A673 (cell line): ENCODE measurements around the gene THSD4. TPM values are rescaled to one million over a fixed set of nuclear protein-coding genes. Genes with fewer than 3 reads are reported as not detected.

Experiments
- BruUV-seq: library from RNA; stranded (reverse); fragments of 400-500 nt; replicated peaks from 2 replicates; lab custom pipeline; 2021; lab: Mats Ljungman, UMichigan
- CTCF ChIA-PET: fragments of 300-600 bp; sonication (Branson Sonifier 250); formaldehyde crosslinking; loops from one replicate; lab custom pipeline; 2022; ENCODE audit warnings: antibody characterized with exemption; lab: Charles Lee
- POLR2A ChIA-PET: fragments of 300-600 bp; sonication (Branson Sonifier 250); formaldehyde crosslinking; loops from one replicate; lab custom pipeline; 2022; ENCODE audit warnings: antibody characterized with exemption; ENCODE audit not compliant: low non-redundant PET; lab: Charles Lee
- DNase-seq: peaks from one replicate; pipeline ENCODE4 v3.0.0-alpha.2; 2015; ENCODE audit warnings: low spot score
- H3K27ac ChIP-seq: fragments of 200-600 bp; sonication (generic); 2 replicates; pipeline ENCODE4 v1.5.1; 2016; ENCODE audit warnings: mixed run types, low read depth, mild to moderate bottlenecking, mixed read lengths, antibody characterized with exemption, low read length; ENCODE audit not compliant: poor library complexity, severe bottlenecking
- H3K27me3 ChIP-seq: fragments of 200-600 bp; sonication (generic); replicated peaks from 2 replicates; pipeline ENCODE4 v1.6.1; 2017; ENCODE audit warnings: mixed run types, low read depth, mild to moderate bottlenecking, mixed read lengths, antibody characterized with exemption, low read length; ENCODE audit not compliant: insufficient read depth, poor library complexity
- H3K36me3 ChIP-seq: fragments of 200-600 bp; sonication (generic); 2 replicates; pipeline ENCODE4 v1.6.1; 2016; ENCODE audit warnings: mixed run types, mild to moderate bottlenecking, mixed read lengths, antibody characterized with exemption, low read length; ENCODE audit not compliant: insufficient read depth, poor library complexity, severe bottlenecking
- H3K4me1 ChIP-seq: fragments of 200-600 bp; sonication (generic); 2 replicates; pipeline ENCODE4 v1.6.1; 2017; ENCODE audit warnings: mixed run types, mild to moderate bottlenecking, mixed read lengths, antibody characterized with exemption, low read length; ENCODE audit not compliant: insufficient read depth, poor library complexity, severe bottlenecking
- H3K4me3 ChIP-seq: fragments of 200-600 bp; sonication (generic); 2 replicates; pipeline ENCODE4 v1.5.1; 2016; ENCODE audit warnings: low read depth, mixed run types, mild to moderate bottlenecking, mixed read lengths, low read length; ENCODE audit not compliant: poor library complexity, severe bottlenecking
- H3K9me3 ChIP-seq: fragments of 200-600 bp; sonication (generic); 2 replicates; pipeline ENCODE4 v1.6.1; 2016; ENCODE audit warnings: mixed run types, low read depth, mild to moderate bottlenecking, mixed read lengths, antibody characterized with exemption, low read length; ENCODE audit not compliant: poor library complexity, severe bottlenecking
- EZH2 ChIP-seq: fragments of 200-600 bp; sonication (generic); IDR thresholded peaks from 2 replicates; pipeline ENCODE4 v1.6.1; 2017; ENCODE audit warnings: borderline replicate concordance, low read depth, mild to moderate bottlenecking, mixed read lengths, antibody characterized with exemption, low read length; ENCODE audit not compliant: poor library complexity, severe bottlenecking
- intact Hi-C: fragments of 100-400 bp; cut with micrococcal nuclease; formaldehyde crosslinking; loops from one replicate; pipeline ENCODE4 v1.10.0; 2022; ENCODE audit not compliant: unreplicated experiment
- total RNA-seq: library from RNA; stranded (reverse); gene quantifications from 2 replicates; pipeline ENCODE4 v1.2.3, GENCODE V29; 2021
- TF ChIP-seq, protein P1 (sequence below): fragments of 300-800, 200-600 bp; sonication (generic); conservative IDR thresholded peaks from 2 replicates; pipeline ENCODE4 v1.5.1; 2017; ENCODE audit warnings: low read depth, mild to moderate bottlenecking, antibody characterized with exemption, low read length, moderate library complexity, mixed read lengths

Gene THSD4
- total RNA-seq, 1 experiment from 2014 or later, result 2.4 TPM

DNA sequence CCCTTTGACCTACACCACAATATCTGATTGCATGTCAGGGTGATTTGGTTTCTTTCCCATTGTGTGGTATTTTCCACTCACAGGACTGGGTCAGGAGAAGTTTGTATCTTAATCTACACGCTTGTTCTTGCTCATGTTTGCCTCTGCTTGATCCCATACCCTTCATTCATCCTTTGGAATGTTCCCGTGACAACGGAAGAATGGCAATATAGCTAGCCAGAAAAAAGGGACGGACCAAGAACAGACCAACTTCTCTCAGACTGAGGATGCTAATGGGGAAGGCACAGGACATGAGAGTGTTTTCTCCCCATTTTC is 7.8 kb upstream of the THSD4 start:
- H3K9me3 ChIP-seq, result no peaks in the 10 kb centered on the region
- DNase-seq, result no peak
- H3K27ac ChIP-seq, result no peak overlapping the region
- CTCF ChIA-PET, result no interaction called here
- no peaks in the 10 kb centered on the region for H3K36me3 ChIP-seq
- POLR2A ChIA-PET, result no interaction called here
- H3K4me1 ChIP-seq, result no peaks in the 10 kb centered on the region
- no TSS peak for BruUV-seq
- intact Hi-C loops, result loop anchor here (10.0 kb wide), 2 partner anchors 133 to 213 kb away; partner anchors contain the start of genes LRRC49 and THAP10
- no peak overlapping the region for H3K4me3 ChIP-seq
- no peaks in the 10 kb centered on the region for H3K27me3 ChIP-seq
- TF ChIP-seq, protein P1, sequence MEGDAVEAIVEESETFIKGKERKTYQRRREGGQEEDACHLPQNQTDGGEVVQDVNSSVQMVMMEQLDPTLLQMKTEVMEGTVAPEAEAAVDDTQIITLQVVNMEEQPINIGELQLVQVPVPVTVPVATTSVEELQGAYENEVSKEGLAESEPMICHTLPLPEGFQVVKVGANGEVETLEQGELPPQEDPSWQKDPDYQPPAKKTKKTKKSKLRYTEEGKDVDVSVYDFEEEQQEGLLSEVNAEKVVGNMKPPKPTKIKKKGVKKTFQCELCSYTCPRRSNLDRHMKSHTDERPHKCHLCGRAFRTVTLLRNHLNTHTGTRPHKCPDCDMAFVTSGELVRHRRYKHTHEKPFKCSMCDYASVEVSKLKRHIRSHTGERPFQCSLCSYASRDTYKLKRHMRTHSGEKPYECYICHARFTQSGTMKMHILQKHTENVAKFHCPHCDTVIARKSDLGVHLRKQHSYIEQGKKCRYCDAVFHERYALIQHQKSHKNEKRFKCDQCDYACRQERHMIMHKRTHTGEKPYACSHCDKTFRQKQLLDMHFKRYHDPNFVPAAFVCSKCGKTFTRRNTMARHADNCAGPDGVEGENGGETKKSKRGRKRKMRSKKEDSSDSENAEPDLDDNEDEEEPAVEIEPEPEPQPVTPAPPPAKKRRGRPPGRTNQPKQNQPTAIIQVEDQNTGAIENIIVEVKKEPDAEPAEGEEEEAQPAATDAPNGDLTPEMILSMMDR, result no peak
- TF ChIP-seq EZH2, result no peak

DNA sequence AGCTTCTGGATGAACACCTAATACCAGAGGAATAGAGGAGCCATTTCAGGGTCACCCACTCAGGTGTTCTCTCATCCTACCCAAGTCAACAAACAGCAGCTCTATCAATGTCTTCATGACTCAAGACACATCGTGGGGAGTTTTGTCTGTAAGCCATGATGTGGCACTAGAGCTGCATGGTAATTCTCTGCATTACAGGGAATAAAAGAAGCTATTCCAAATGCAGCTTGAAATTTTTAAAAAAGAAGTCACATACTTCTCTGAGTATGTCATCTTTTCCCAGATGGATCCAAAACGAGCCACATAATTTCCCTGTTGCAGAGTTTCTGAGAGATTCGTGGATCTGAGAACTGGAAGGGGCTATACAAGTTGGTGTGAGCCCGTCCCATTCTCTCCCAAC is 6.1 kb upstream of the THSD4 start:
- Histone ChIP-seq H3K9me3 (no peaks in the 10 kb centered on the region), H3K27me3 (no peaks in the 10 kb centered on the region), H3K4me3 (no peak overlapping the region), H3K4me1 (no peaks in the 10 kb centered on the region), H3K36me3 (no peaks in the 10 kb centered on the region), H3K27ac (no peak overlapping the region)
- POLR2A ChIA-PET, result no interaction called here
- intact Hi-C loops, result loop anchor here (10.0 kb wide), 2 partner anchors 134 to 214 kb away; partner anchors contain the start of genes LRRC49 and THAP10
- DNase-seq, result no peak
- CTCF ChIA-PET, result interaction anchor here (1.0 kb wide), 1 partner anchor 331 kb away, joined by 3 read pairs; no protein-coding TSS in a partner anchor
- no peak for TF ChIP-seq EZH2
- TF ChIP-seq, protein P1, result 0 out of 2 replicates have a peak, but pooled peaks have one; percentile 19
- no TSS peak for BruUV-seq

DNA sequence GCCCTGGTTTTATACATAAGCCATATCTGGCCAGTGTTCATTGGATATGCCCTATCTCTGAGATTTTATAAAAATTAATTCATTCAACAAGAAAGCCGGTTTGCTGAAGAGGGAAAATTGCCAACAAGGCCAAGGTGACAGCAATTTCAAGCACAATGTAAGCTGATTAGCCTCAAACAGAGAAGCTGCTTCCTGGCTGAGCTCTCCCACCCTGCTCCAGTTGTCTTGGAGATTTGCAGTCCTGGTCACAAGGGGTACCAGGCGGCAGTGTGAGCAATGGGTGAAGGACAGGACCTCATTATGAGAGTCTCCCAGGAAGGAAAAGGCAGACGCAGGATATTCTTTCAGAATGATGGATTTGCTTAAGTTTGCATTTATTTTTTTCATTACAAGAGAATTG is 5.4 kb upstream of the THSD4 start:
- DNase-seq, result no peak
- Histone ChIP-seq H3K4me3 (no peak overlapping the region), H3K36me3 (no peaks in the 10 kb centered on the region), H3K9me3 (no peaks in the 10 kb centered on the region), H3K27ac (no peak overlapping the region), H3K27me3 (no peaks in the 10 kb centered on the region), H3K4me1 (no peaks in the 10 kb centered on the region)
- intact Hi-C loops, result loop anchor here (10.0 kb wide), 2 partner anchors 135 to 215 kb away; partner anchors contain the start of genes LRRC49 and THAP10
- BruUV-seq, result no TSS peak
- CTCF ChIA-PET, result no interaction called here
- no peak for TF ChIP-seq EZH2
- TF ChIP-seq, protein P1, result no peak
- POLR2A ChIA-PET, result no interaction called here
